ENCODE measurements around the gene KCNMA1.

KCNMA1 gene

GRCh38 chr10:77631241-77631640 lies 6.4 kb downstream of the KCNMA1 start:
- Histone ChIP-seq H4K8ac (ENCODE audit: low read length) (peak overlapping the region; percentile 64), H2BK120ac (ENCODE audit: low read depth, low read length) (no peak overlapping the region), H3K79me1 (replicated peaks; ENCODE audit: low read length, poor library complexity, severe bottlenecking) (peaks cover 31% of the 10 kb centered on the region), H3K4me1 (ENCODE audit: control insufficient read depth, insufficient read depth, low read depth, low read length) (peaks cover 11% of the 10 kb centered on the region), H3K4me2 (ENCODE audit: low read length, poor library complexity, severe bottlenecking) (no peak overlapping the region), H3K23ac (ENCODE audit: low read length in 2 of 2) (peak overlapping the region; percentile 20 to 47), H3K18ac (ENCODE audit: low read depth in 1 of 2, low read length in 2 of 2) (peak overlapping the region; percentile 40 to 72), H3K14ac (ENCODE audit: low read length in 2 of 2) (peak overlapping the region in 1 of 2 experiments; percentile 46), H3K27me3 (ENCODE audit: control insufficient read depth in 1 of 2, insufficient read depth in 1 of 2, low read length in 2 of 2) (no peaks in the 10 kb centered on the region), H3K4me3 (ENCODE audit: insufficient read depth in 1 of 2, low read depth in 1 of 2, low read length in 2 of 2) (no peak overlapping the region), H4K91ac (ENCODE audit: low read length) (peak overlapping the region; percentile 79), H2AFZ (ENCODE audit: low read depth, low read length) (no peak overlapping the region), H3K9me3 (ENCODE audit: control insufficient read depth, low read length) (no peaks in the 10 kb centered on the region), H2BK12ac (ENCODE audit: low read length in 2 of 2) (peak overlapping the region in 1 of 2 experiments; percentile 75), H3K27ac (ENCODE audit: low read length, poor library complexity, severe bottlenecking) (no peak overlapping the region), H2BK15ac (ENCODE audit: low read depth, poor library complexity, severe bottlenecking) (no peak overlapping the region), H3K36me3 (ENCODE audit: control insufficient read depth in 1 of 2, insufficient read depth in 2 of 2, low read depth in 1 of 2, low read length in 2 of 2) (no peaks in the 10 kb centered on the region), H2BK5ac (ENCODE audit: low read depth, low read length, poor library complexity, severe bottlenecking) (no peak overlapping the region), H3K9ac (ENCODE audit: low read length) (no peak overlapping the region), H2AK5ac (ENCODE audit: low read length, severe bottlenecking) (no peak overlapping the region), H3K4ac (ENCODE audit: low read depth in 1 of 2, low read length in 2 of 2) (peak overlapping the region; percentile 32 to 36)
- no peak for DNase-seq
- 93% methylated on average over 6 of the region's 7 CpGs for WGBS

GRCh38 chr10:77630507-77630848 lies 7.1 kb downstream of the KCNMA1 start:
- peak overlapping the region; percentile 63 to 77 for H3K18ac ChIP-seq (ENCODE audit: low read depth in 1 of 2, low read length in 2 of 2)
- no peak overlapping the region for H2AFZ ChIP-seq (ENCODE audit: low read depth, low read length)
- 89% methylated on average over 5 of the region's 5 CpGs for WGBS

GRCh38 chr10:77629775-77630506 lies 7.7 kb downstream of the KCNMA1 start:
- H3K36me3 ChIP-seq (ENCODE audit: control insufficient read depth in 1 of 2, insufficient read depth in 2 of 2, low read depth in 1 of 2, low read length in 2 of 2) = no peaks in the 10 kb centered on the region
- H3K18ac ChIP-seq (ENCODE audit: low read depth in 1 of 2, low read length in 2 of 2) = peak overlapping the region; percentile 63 to 77
- H3K23ac ChIP-seq (ENCODE audit: low read length in 2 of 2) = no peak overlapping the region
- H2AK5ac ChIP-seq (ENCODE audit: low read length, severe bottlenecking) = no peak overlapping the region
- no peak overlapping the region for H3K4me2 ChIP-seq (ENCODE audit: low read length, poor library complexity, severe bottlenecking)
- H3K14ac ChIP-seq (ENCODE audit: low read length in 2 of 2) = no peak overlapping the region
- H3K9ac ChIP-seq (ENCODE audit: low read length) = peak overlapping the region; percentile 57
- peak overlapping the region in 1 of 2 experiments; percentile 58 for H3K4me3 ChIP-seq (ENCODE audit: insufficient read depth in 1 of 2, low read depth in 1 of 2, low read length in 2 of 2)
- H3K79me1 ChIP-seq (replicated peaks; ENCODE audit: low read length, poor library complexity, severe bottlenecking) = peaks cover 28% of the 10 kb centered on the region
- peak overlapping the region; percentile 81 for H4K91ac ChIP-seq (ENCODE audit: low read length)
- H3K27ac ChIP-seq (ENCODE audit: low read length, poor library complexity, severe bottlenecking) = no peak overlapping the region
- no peak overlapping the region for H2AFZ ChIP-seq (ENCODE audit: low read depth, low read length)
- H3K4me1 ChIP-seq (ENCODE audit: control insufficient read depth, insufficient read depth, low read depth, low read length) = peaks cover 10% of the 10 kb centered on the region
- no peaks in the 10 kb centered on the region for H3K9me3 ChIP-seq (ENCODE audit: control insufficient read depth, low read length)
- 93% methylated on average over 11 of the region's 11 CpGs for WGBS
- no peak overlapping the region for H2BK5ac ChIP-seq (ENCODE audit: low read depth, low read length, poor library complexity, severe bottlenecking)
- peak overlapping the region; percentile 39 for H2BK120ac ChIP-seq (ENCODE audit: low read depth, low read length)
- peak overlapping the region; percentile 91 for H4K8ac ChIP-seq (ENCODE audit: low read length)
- H2BK12ac ChIP-seq (ENCODE audit: low read length in 2 of 2) = peak overlapping the region; percentile 4 to 64
- H2BK15ac ChIP-seq (ENCODE audit: low read depth, poor library complexity, severe bottlenecking) = peak overlapping the region; percentile 75
- DNase-seq = peak; percentile 79
- H3K27me3 ChIP-seq (ENCODE audit: control insufficient read depth in 1 of 2, insufficient read depth in 1 of 2, low read length in 2 of 2) = no peaks in the 10 kb centered on the region
- H3K4ac ChIP-seq (ENCODE audit: low read depth in 1 of 2, low read length in 2 of 2) = peak overlapping the region; percentile 13 to 57

More at GRCh38 chr10:77630507-77630848, 7.1 kb downstream of the KCNMA1 start:
- H3K4me1 ChIP-seq (ENCODE audit: control insufficient read depth, insufficient read depth, low read depth, low read length) = peaks cover 10% of the 10 kb centered on the region
- H3K27ac ChIP-seq (ENCODE audit: low read length, poor library complexity, severe bottlenecking) = no peak overlapping the region
- H2BK5ac ChIP-seq (ENCODE audit: low read depth, low read length, poor library complexity, severe bottlenecking) = no peak overlapping the region
- H3K79me1 ChIP-seq (replicated peaks; ENCODE audit: low read length, poor library complexity, severe bottlenecking) = peaks cover 31% of the 10 kb centered on the region
- H3K36me3 ChIP-seq (ENCODE audit: control insufficient read depth in 1 of 2, insufficient read depth in 2 of 2, low read depth in 1 of 2, low read length in 2 of 2) = no peaks in the 10 kb centered on the region
- no peaks in the 10 kb centered on the region for H3K9me3 ChIP-seq (ENCODE audit: control insufficient read depth, low read length)
- no peak overlapping the region for H2BK120ac ChIP-seq (ENCODE audit: low read depth, low read length)
- peak overlapping the region; percentile 81 for H4K91ac ChIP-seq (ENCODE audit: low read length)
- no peak overlapping the region for H3K4me2 ChIP-seq (ENCODE audit: low read length, poor library complexity, severe bottlenecking)
- H2BK15ac ChIP-seq (ENCODE audit: low read depth, poor library complexity, severe bottlenecking) = no peak overlapping the region
- no peaks in the 10 kb centered on the region for H3K27me3 ChIP-seq (ENCODE audit: control insufficient read depth in 1 of 2, insufficient read depth in 1 of 2, low read length in 2 of 2)
- no peak overlapping the region for H3K14ac ChIP-seq (ENCODE audit: low read length in 2 of 2)
- H2BK12ac ChIP-seq (ENCODE audit: low read length in 2 of 2) = peak overlapping the region; percentile 15 to 57
- H3K23ac ChIP-seq (ENCODE audit: low read length in 2 of 2) = no peak overlapping the region
- peak overlapping the region in 1 of 2 experiments; percentile 58 for H3K4me3 ChIP-seq (ENCODE audit: insufficient read depth in 1 of 2, low read depth in 1 of 2, low read length in 2 of 2)
- H3K4ac ChIP-seq (ENCODE audit: low read depth in 1 of 2, low read length in 2 of 2) = peak overlapping the region in 1 of 2 experiments; percentile 57
- H3K9ac ChIP-seq (ENCODE audit: low read length) = peak overlapping the region; percentile 57
- no peak overlapping the region for H2AK5ac ChIP-seq (ENCODE audit: low read length, severe bottlenecking)
- peak overlapping the region; percentile 91 for H4K8ac ChIP-seq (ENCODE audit: low read length)
- no peak for DNase-seq

DNA sequence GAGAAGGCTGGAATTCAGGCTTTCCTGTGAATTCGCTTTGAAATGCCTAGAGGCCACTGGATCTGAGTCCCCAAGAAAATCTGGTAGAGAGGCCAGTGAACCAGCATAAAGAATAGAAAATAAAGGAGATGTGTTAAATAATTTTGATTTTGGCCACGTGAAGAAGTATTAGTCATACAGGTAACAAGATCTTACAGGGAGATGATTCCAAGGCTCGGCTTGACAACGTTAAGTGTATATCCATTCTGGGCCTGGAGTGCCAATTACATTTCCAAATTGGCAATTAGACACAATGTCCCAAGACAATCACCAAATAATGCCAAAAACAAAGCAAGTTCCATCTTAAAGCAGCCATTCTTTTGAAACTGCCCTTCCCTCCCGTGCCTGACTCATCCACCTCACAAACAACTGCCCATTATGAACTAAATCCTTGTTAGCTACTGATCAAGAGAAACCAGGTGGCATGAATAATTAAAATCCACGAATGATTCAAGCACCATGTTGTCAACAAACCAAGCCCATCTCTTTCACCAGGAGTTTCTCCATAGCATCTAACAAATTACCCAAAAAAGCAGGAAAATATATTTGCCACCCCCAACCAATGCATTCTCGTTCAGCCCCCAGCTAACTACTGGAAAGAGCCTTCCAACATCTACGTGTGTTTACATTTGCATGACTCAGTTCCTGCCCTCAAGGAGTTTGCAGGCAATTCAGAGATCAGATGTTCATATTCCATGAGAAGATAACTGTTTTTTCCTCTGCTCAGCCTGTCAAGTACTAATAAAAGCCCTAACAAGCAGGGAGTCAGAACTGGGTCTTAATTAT lies 8.5 kb downstream of the KCNMA1 start:
- Histone ChIP-seq H4K8ac (ENCODE audit: low read length) (no peak overlapping the region), H3K4ac (ENCODE audit: low read depth in 1 of 2, low read length in 2 of 2) (no peak overlapping the region), H2BK120ac (ENCODE audit: low read depth, low read length) (no peak overlapping the region), H2AFZ (ENCODE audit: low read depth, low read length) (no peak overlapping the region), H3K27me3 (ENCODE audit: control insufficient read depth in 1 of 2, insufficient read depth in 1 of 2, low read length in 2 of 2) (no peaks in the 10 kb centered on the region), H3K4me1 (ENCODE audit: control insufficient read depth, insufficient read depth, low read depth, low read length) (peaks cover 10% of the 10 kb centered on the region), H3K4me2 (ENCODE audit: low read length, poor library complexity, severe bottlenecking) (no peak overlapping the region), H3K9me3 (ENCODE audit: control insufficient read depth, low read length) (no peaks in the 10 kb centered on the region), H3K9ac (ENCODE audit: low read length) (peak overlapping the region; percentile 57), H3K4me3 (ENCODE audit: insufficient read depth in 1 of 2, low read depth in 1 of 2, low read length in 2 of 2) (peak overlapping the region in 1 of 2 experiments; percentile 58), H2BK12ac (ENCODE audit: low read length in 2 of 2) (no peak overlapping the region), H3K36me3 (ENCODE audit: control insufficient read depth in 1 of 2, insufficient read depth in 2 of 2, low read depth in 1 of 2, low read length in 2 of 2) (no peaks in the 10 kb centered on the region), H2BK15ac (ENCODE audit: low read depth, poor library complexity, severe bottlenecking) (no peak overlapping the region), H2BK5ac (ENCODE audit: low read depth, low read length, poor library complexity, severe bottlenecking) (no peak overlapping the region), H4K91ac (ENCODE audit: low read length) (no peak overlapping the region), H3K18ac (ENCODE audit: low read depth in 1 of 2, low read length in 2 of 2) (no peak overlapping the region), H3K14ac (ENCODE audit: low read length in 2 of 2) (no peak overlapping the region), H3K27ac (ENCODE audit: low read length, poor library complexity, severe bottlenecking) (no peak overlapping the region), H3K23ac (ENCODE audit: low read length in 2 of 2) (no peak overlapping the region), H3K79me1 (replicated peaks; ENCODE audit: low read length, poor library complexity, severe bottlenecking) (peaks cover 31% of the 10 kb centered on the region), H2AK5ac (ENCODE audit: low read length, severe bottlenecking) (no peak overlapping the region)
- 42% methylated on average over 8 of the region's 8 CpGs for WGBS
- peak; percentile 75 for DNase-seq

Data from mesenchymal stem cell (in vitro differentiated cells and primary cell).